ENCODE results near the gene ANKRD55.

Gene ANKRD55

GRCh38 chr5:56072863-56073766 is 160.0 kb downstream of the ANKRD55 start:
- FAIRE-seq = no peak

GRCh38 chr5:56071470-56071869 is 161.7 kb downstream of the ANKRD55 start:
- no peak for FAIRE-seq

- no peak for FAIRE-seq
Measured at GRCh38 chr5:56070851-56071465, 162.2 kb downstream of the ANKRD55 start.

GRCh38 chr5:56069652-56070226 is 163.4 kb downstream of the ANKRD55 start:
- FAIRE-seq = no peak

- FAIRE-seq = no peak
Measured at GRCh38 chr5:56066931-56067450, 166.1 kb downstream of the ANKRD55 start.

- FAIRE-seq = no peak
Measured at GRCh38 chr5:56064984-56065383, 168.1 kb downstream of the ANKRD55 start.

GRCh38 chr5:56060276-56061110 is 172.6 kb downstream of the ANKRD55 start:
- no peak for FAIRE-seq

- FAIRE-seq = no peak
Measured at GRCh38 chr5:56059854-56060253, 173.3 kb downstream of the ANKRD55 start.

- FAIRE-seq = no peak
Measured at GRCh38 chr5:56056875-56057274, 176.3 kb downstream of the ANKRD55 start.

- FAIRE-seq = no peak
Measured at GRCh38 chr5:56055859-56056258, 177.3 kb downstream of the ANKRD55 start.

- FAIRE-seq = no peak
Measured at GRCh38 chr5:56055287-56055686, 177.8 kb downstream of the ANKRD55 start.

GRCh38 chr5:56054666-56055065 is 178.5 kb downstream of the ANKRD55 start:
- no peak for FAIRE-seq

- no peak for FAIRE-seq
Measured at GRCh38 chr5:56053363-56053762, 179.8 kb downstream of the ANKRD55 start.

- no peak for FAIRE-seq
Measured at GRCh38 chr5:56052735-56053134, 180.4 kb downstream of the ANKRD55 start.

- FAIRE-seq = no peak
Measured at GRCh38 chr5:56050551-56051255, 182.4 kb downstream of the ANKRD55 start.

Data from islet of Langerhans (tissue), 1 donor.